ENCODE data around the gene ACTN4.

- TF ChIP-seq EP300 (IDR thresholded peaks at IDR 0.05) (no peak), CEBPB (IDR thresholded peaks at IDR 0.05) (no peak), POLR2A (IDR thresholded peaks at IDR 0.05; ENCODE audit: low read length) (no peak), RAD21 (conservative IDR thresholded peaks at IDR 0.05 in 1 of 2, IDR thresholded peaks at IDR 0.05 in 1 of 2) (peak in 1 of 2 experiments; percentile 25; a peak in 2 of 5 replicates), NFE2L2 (conservative IDR thresholded peaks at IDR 0.05; ENCODE audit: low read length) (no peak), ZNF302 (CRISPR knock-in tag; IDR thresholded peaks at IDR 0.05) (no peak), FOSL2 (IDR thresholded peaks at IDR 0.05) (no peak), FOSL2 (CRISPR knock-in tag; IDR thresholded peaks at IDR 0.05) (no peak), ZFP36 (IDR thresholded peaks at IDR 0.05; ENCODE audit: borderline replicate concordance, partially characterized antibody) (no peak), CTCF (IDR thresholded peaks at IDR 0.05) (no peak), HOXA7 (CRISPR knock-in tag; IDR thresholded peaks at IDR 0.05) (no peak), REST (IDR thresholded peaks at IDR 0.05) (no peak), SREBF2 (IDR thresholded peaks at IDR 0.05) (no peak), CBX2 (IDR thresholded peaks at IDR 0.05; ENCODE audit: borderline replicate concordance, low read depth) (no peak)
Measured at GRCh38 chr19:38675611-38676010, 28.2 kb downstream of the ACTN4 start.
